GM23248 (cell line): ENCODE results near the gene ANO5. TPM values are rescaled to one million over a fixed set of nuclear protein-coding genes. Genes with fewer than 3 reads are reported as not detected.

Experiments used
- DNase-seq: peaks from one replicate; pipeline ENCODE4 v3.0.0-alpha.2; 2015
- H2AFZ ChIP-seq: fragments of 200-600 bp; sonication (generic); 2 replicates; pipeline ENCODE4 v1.6.1; 2016; ENCODE audit warnings: antibody characterized with exemption
- H3F3A ChIP-seq: fragments of 200-600 bp; sonication (generic); 2 replicates; pipeline ENCODE4 v1.6.1; 2016; ENCODE audit warnings: mild to moderate bottlenecking, antibody characterized with exemption, mixed run types; ENCODE audit not compliant: insufficient read depth
- H3K27ac ChIP-seq: fragments of 200-600 bp; sonication (generic); 2 replicates; pipeline ENCODE4 v1.5.1; 2016; ENCODE audit warnings: mild to moderate bottlenecking
- H3K27me3 ChIP-seq: fragments of 200-600 bp; sonication (generic); replicated peaks from 2 replicates; pipeline ENCODE4 v1.6.1; 2016; ENCODE audit warnings: mild to moderate bottlenecking; ENCODE audit not compliant: insufficient read depth
- H3K36me3 ChIP-seq: fragments of 200-600 bp; sonication (generic); 2 replicates; pipeline ENCODE4 v1.6.1; 2016; ENCODE audit warnings: low read depth, mild to moderate bottlenecking
- H3K4me1 ChIP-seq: fragments of 200-600 bp; sonication (generic); 2 replicates; pipeline ENCODE4 v1.6.1; 2016; ENCODE audit warnings: mild to moderate bottlenecking; ENCODE audit not compliant: insufficient read depth
- H3K4me2 ChIP-seq: fragments of 200-600 bp; sonication (generic); one replicate; pipeline ENCODE4 v1.6.1; 2016; ENCODE audit warnings: mild to moderate bottlenecking; ENCODE audit not compliant: unreplicated experiment
- H3K4me3 ChIP-seq: fragments of 200-600 bp; sonication (generic); 2 replicates; pipeline ENCODE4 v1.5.1; 2016; ENCODE audit warnings: mild to moderate bottlenecking
- H3K79me2 ChIP-seq: fragments of 200-600 bp; sonication (generic); 2 replicates; pipeline ENCODE4 v1.6.1; 2016; ENCODE audit warnings: mild to moderate bottlenecking; ENCODE audit not compliant: insufficient read depth
- H3K9ac ChIP-seq: fragments of 200-600 bp; sonication (generic); 2 replicates; pipeline ENCODE4 v1.6.1; 2016; ENCODE audit warnings: mild to moderate bottlenecking
- H3K9me2 ChIP-seq: fragments of 200-600 bp; sonication (generic); 2 replicates; pipeline ENCODE4 v1.6.1; 2016; ENCODE audit warnings: mixed run types, mild to moderate bottlenecking, moderate library complexity; ENCODE audit not compliant: insufficient read depth
- H3K9me3 ChIP-seq: fragments of 200-600 bp; sonication (generic); one replicate; pipeline ENCODE4 v1.6.1; 2017; ENCODE audit warnings: low read depth
- H4K20me1 ChIP-seq: fragments of 200-600 bp; sonication (generic); 2 replicates; pipeline ENCODE4 v1.6.0; 2016; ENCODE audit not compliant: insufficient read depth
- EZH2 ChIP-seq: fragments of 200-600 bp; sonication (generic); IDR thresholded peaks from 2 replicates; pipeline ENCODE4 v1.6.1; 2018; ENCODE audit warnings: antibody characterized with exemption, mild to moderate bottlenecking; ENCODE audit not compliant: insufficient read depth, poor library complexity, severe bottlenecking
- EZH2phosphoT487 ChIP-seq: fragments of 200-600 bp; sonication (generic); IDR thresholded peaks from 2 replicates; pipeline ENCODE4 v1.6.1; 2018; ENCODE audit warnings: antibody characterized with exemption, moderate library complexity, mild to moderate bottlenecking, low read depth; ENCODE audit not compliant: insufficient read depth
- WGBS, 2 experiments: methylation state at CpG; one replicate each; pipeline ENCODE4 v1.1.6; 2015 to 2017; ENCODE audit warnings: low lambda C conversion rate in 2 of 2, low coverage in 1 of 2; ENCODE audit errors: missing lambda C conversion rate in 2 of 2; 5-methylcytosine and 5-hydroxymethylcytosine counted together
- in situ Hi-C: fragments of 300-500 bp; cut with MboI; formaldehyde crosslinking; loops from 2 replicates; pipeline ENCODE4 v1.15.0; 2020
- polyA plus RNA-seq: library from polyadenylated mRNA; unstranded; fragments of >200 nt; fragmentation: Nextera tagmentation; extraction: Ambion mirVana; gene quantifications from 2 replicates; pipeline ENCODE4 v1.2.1, GENCODE V29; 2016
- total RNA-seq: library from RNA; depleted of rRNA; stranded (reverse); fragments of >200 nt; shearing (Covaris generic); gene quantifications from 2 replicates; pipeline ENCODE4 v1.2.3, GENCODE V29; 2014

The ANO5 gene
- total and polyA plus RNA-seq, 2 experiments from 2014 or later = not detected

- no peak overlapping the region for H3K4me3 ChIP-seq
- H3K27ac ChIP-seq = no peak overlapping the region
- H3K9me2 ChIP-seq = no peaks in the 10 kb centered on the region
- H2AFZ ChIP-seq = no peak overlapping the region
- no peak overlapping the region for H3K9ac ChIP-seq
- TF ChIP-seq EZH2 (no peak), EZH2phosphoT487 (no peak)
- no peak overlapping the region for H3K4me2 ChIP-seq
- no peaks in the 10 kb centered on the region for H3F3A ChIP-seq
- DNase-seq = no peak
- H3K36me3 ChIP-seq = no peaks in the 10 kb centered on the region
- no peaks in the 10 kb centered on the region for H3K4me1 ChIP-seq
- in situ Hi-C loops = no loop called here
- H4K20me1 ChIP-seq = no peaks in the 10 kb centered on the region
- H3K27me3 ChIP-seq = no peaks in the 10 kb centered on the region; the same call in 1 of the 2 replicates
- H3K9me3 ChIP-seq = no peaks in the 10 kb centered on the region
- no peaks in the 10 kb centered on the region for H3K79me2 ChIP-seq
These were observed 14.3 kb downstream of the ANO5 start for GRCh38 chr11:22207162-22207561.

GRCh38 chr11:22208151-22208858, 15.4 kb downstream of the ANO5 start:
- Histone ChIP-seq H3K4me3 (no peak overlapping the region), H3K4me2 (no peak overlapping the region), H3K9me3 (no peaks in the 10 kb centered on the region), H3K9ac (no peak overlapping the region), H2AFZ (no peak overlapping the region), H3K9me2 (no peaks in the 10 kb centered on the region), H4K20me1 (no peaks in the 10 kb centered on the region), H3K4me1 (no peaks in the 10 kb centered on the region), H3K79me2 (no peaks in the 10 kb centered on the region), H3K27ac (no peak overlapping the region), H3F3A (no peaks in the 10 kb centered on the region), H3K27me3 (no peaks in the 10 kb centered on the region), H3K36me3 (no peaks in the 10 kb centered on the region)
- in situ Hi-C loops = no loop called here
- DNase-seq = no peak
- TF ChIP-seq EZH2phosphoT487 = no peak
- TF ChIP-seq EZH2 = no peak
- 44 to 45% methylated on average over 3 of the region's 3 CpGs for WGBS, 2 experiments

DNA sequence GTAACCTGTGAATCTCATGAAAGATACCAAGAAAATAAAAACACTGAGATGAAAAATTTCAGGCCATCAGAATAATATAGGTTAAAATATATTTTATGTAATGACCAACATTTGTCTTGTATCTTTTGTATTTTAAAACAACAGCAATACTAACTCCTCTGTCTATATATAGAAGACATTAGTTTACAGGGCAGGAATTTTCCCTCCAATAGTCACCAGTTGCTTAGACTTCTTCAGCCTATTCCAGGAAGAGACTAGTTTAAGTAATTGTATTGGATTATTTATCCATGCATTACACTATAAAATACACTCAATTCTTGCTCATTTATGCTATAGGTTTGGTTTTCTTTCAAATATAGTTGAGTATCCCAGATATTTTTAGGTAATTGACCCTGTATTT, 24.1 kb downstream of the ANO5 start:
- H3K27me3 ChIP-seq = no peaks in the 10 kb centered on the region
- no peak overlapping the region for H2AFZ ChIP-seq
- no peaks in the 10 kb centered on the region for H3K4me1 ChIP-seq
- no peak overlapping the region for H3K4me3 ChIP-seq
- no peak overlapping the region for H3K27ac ChIP-seq
- no peak overlapping the region for H3K9ac ChIP-seq
- no peaks in the 10 kb centered on the region for H3K9me2 ChIP-seq
- no peak overlapping the region for H3K4me2 ChIP-seq
- no peak for TF ChIP-seq EZH2phosphoT487
- no peak for TF ChIP-seq EZH2
- no peaks in the 10 kb centered on the region for H3K79me2 ChIP-seq
- no peaks in the 10 kb centered on the region for H3F3A ChIP-seq
- DNase-seq = no peak
- no peaks in the 10 kb centered on the region for H3K9me3 ChIP-seq
- no peaks in the 10 kb centered on the region for H3K36me3 ChIP-seq
- no peaks in the 10 kb centered on the region for H4K20me1 ChIP-seq
- in situ Hi-C loops = no loop called here

DNA sequence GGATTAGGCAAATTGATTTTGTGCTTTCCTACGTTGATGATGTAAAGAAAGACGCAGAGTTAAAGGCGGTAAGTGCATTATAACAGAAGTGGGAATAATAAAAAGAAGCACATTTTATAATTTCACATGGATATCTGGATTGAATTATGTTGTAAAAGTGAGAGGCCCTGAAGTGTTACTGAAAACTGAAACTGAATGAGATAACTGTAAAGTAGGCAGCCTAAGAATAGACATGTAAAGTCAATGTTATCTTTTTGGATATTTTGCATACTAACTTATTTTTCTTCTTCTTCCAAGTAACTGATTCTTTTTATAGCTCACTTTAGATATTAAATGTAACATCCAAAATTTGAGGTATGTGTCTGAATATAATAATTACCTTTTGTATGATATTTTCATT, 28.3 kb downstream of the ANO5 start:
- DNase-seq = no peak
- H3K27ac ChIP-seq = no peak overlapping the region
- H4K20me1 ChIP-seq = no peaks in the 10 kb centered on the region
- H3K27me3 ChIP-seq = no peaks in the 10 kb centered on the region
- no peaks in the 10 kb centered on the region for H3K9me2 ChIP-seq
- H3K9me3 ChIP-seq = no peaks in the 10 kb centered on the region
- no peaks in the 10 kb centered on the region for H3K4me1 ChIP-seq
- no peak overlapping the region for H2AFZ ChIP-seq
- no peaks in the 10 kb centered on the region for H3K79me2 ChIP-seq
- H3K4me3 ChIP-seq = no peak overlapping the region
- in situ Hi-C loops = no loop called here
- 17 to 30% methylated on average over 3 of the region's 3 CpGs for WGBS, 2 experiments
- H3F3A ChIP-seq = no peaks in the 10 kb centered on the region
- H3K4me2 ChIP-seq = no peak overlapping the region
- no peak for TF ChIP-seq EZH2
- TF ChIP-seq EZH2phosphoT487 = no peak
- H3K36me3 ChIP-seq = no peaks in the 10 kb centered on the region
- no peak overlapping the region for H3K9ac ChIP-seq

DNA sequence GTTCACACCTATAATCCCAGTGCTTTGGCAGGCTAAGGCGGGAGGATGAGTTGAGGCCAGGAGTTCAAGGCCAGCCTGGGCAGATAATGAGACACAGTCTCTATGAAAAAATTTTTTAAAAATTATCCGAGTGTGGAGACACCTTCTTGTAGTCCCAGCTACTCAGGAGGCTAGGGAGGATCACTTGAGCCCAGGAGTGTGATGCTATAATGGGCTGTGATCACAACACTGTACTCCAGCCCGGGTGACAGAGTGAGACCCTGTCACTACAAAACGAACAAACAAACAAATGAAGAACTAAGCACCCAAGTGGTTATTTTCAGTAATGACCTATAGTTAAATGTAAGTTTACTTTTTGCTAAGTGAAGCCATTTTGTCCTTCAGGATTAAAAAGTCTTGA, 32.3 kb downstream of the ANO5 start:
- Histone ChIP-seq H3K4me3 (no peak overlapping the region), H3K27ac (no peak overlapping the region), H3K4me1 (no peaks in the 10 kb centered on the region), H3K9ac (no peak overlapping the region), H3K36me3 (no peaks in the 10 kb centered on the region), H3K9me3 (no peaks in the 10 kb centered on the region), H2AFZ (no peak overlapping the region), H3K27me3 (no peaks in the 10 kb centered on the region), H3K79me2 (no peaks in the 10 kb centered on the region), H4K20me1 (no peaks in the 10 kb centered on the region), H3F3A (no peaks in the 10 kb centered on the region), H3K4me2 (no peak overlapping the region), H3K9me2 (no peaks in the 10 kb centered on the region)
- TF ChIP-seq EZH2 = no peak
- TF ChIP-seq EZH2phosphoT487 = no peak
- in situ Hi-C loops = no loop called here
- no peak for DNase-seq
- 8 to 9% methylated on average over 4 of the region's 4 CpGs for WGBS, 2 experiments
